Left ventricle myocardium inferior (tissue), 1 donor: ENCODE data around the gene TSNAXIP1. TPM values are rescaled to one million over a fixed set of nuclear protein-coding genes. Genes with fewer than 3 reads are reported as not detected.

Experiments
- DNase-seq: peaks from one replicate; pipeline ENCODE4 v3.0.0-alpha.2; 2020
- H3K27ac ChIP-seq: fragments of 200-600 bp; replicated peaks from 2 replicates; pipeline ENCODE4 v1.8.0; 2021
- H3K27me3 ChIP-seq: fragments of 200-600 bp; 2 replicates; pipeline ENCODE4 v1.8.0; 2021; ENCODE audit warnings: low read depth
- H3K36me3 ChIP-seq: fragments of 200-600 bp; 2 replicates; pipeline ENCODE4 v1.8.0; 2021
- H3K4me1 ChIP-seq: fragments of 200-600 bp; 2 replicates; pipeline ENCODE4 v1.8.0; 2021
- H3K4me3 ChIP-seq: fragments of 200-600 bp; 2 replicates; pipeline ENCODE4 v1.8.0; 2021; ENCODE audit warnings: mild to moderate bottlenecking, moderate library complexity
- H3K9me3 ChIP-seq: fragments of 200-600 bp; replicated peaks from 2 replicates; pipeline ENCODE4 v1.8.0; 2021
- intact Hi-C: fragments of 100-400 bp; cut with micrococcal nuclease; formaldehyde crosslinking; loops from one replicate; pipeline ENCODE4 v1.11.0; 2022
- total RNA-seq: library from RNA; stranded (reverse); fragmentation: NEBNext Ultra II Directional; extraction: Animal tissue kit (Norgen Biotek cat#: 25700); gene quantifications from one replicate; pipeline ENCODE4 v1.2.1, GENCODE V29; 2021
- TF ChIP-seq, protein P1 (sequence below): fragments of 200-600 bp; IDR thresholded peaks from 2 replicates; pipeline ENCODE4 v1.8.0; 2021; ENCODE audit warnings: antibody characterized with exemption, mild to moderate bottlenecking, borderline replicate concordance
- donor health status: DM: no; HTN: yes; CAD: no; lungs with severe emphysema.

TSNAXIP1 gene
- total RNA-seq, 1 donor from 2014 or later: 0.49 TPM

DNA sequence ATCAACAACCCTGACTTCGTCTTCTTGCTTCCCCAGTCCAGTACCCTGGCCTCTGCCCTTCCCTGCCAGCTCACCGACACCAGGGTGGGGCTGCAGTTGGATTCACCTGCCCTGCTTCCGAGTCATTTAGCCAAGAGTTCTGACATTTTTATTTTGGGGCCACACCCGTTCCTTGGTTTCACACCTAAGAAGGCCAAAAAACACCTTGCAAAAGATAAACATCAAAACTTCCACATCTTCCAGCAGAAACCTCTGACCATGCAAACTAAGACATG is 45.8 kb upstream of the TSNAXIP1 start:
- intact Hi-C loops: no loop called here
- Histone ChIP-seq H3K36me3 (peaks cover 19% of the 10 kb centered on the region), H3K27ac (no peak overlapping the region), H3K9me3 (no peaks in the 10 kb centered on the region), H3K4me1 (peaks cover 18% of the 10 kb centered on the region), H3K27me3 (no peaks in the 10 kb centered on the region), H3K4me3 (no peak overlapping the region)
- TF ChIP-seq, protein P1, sequence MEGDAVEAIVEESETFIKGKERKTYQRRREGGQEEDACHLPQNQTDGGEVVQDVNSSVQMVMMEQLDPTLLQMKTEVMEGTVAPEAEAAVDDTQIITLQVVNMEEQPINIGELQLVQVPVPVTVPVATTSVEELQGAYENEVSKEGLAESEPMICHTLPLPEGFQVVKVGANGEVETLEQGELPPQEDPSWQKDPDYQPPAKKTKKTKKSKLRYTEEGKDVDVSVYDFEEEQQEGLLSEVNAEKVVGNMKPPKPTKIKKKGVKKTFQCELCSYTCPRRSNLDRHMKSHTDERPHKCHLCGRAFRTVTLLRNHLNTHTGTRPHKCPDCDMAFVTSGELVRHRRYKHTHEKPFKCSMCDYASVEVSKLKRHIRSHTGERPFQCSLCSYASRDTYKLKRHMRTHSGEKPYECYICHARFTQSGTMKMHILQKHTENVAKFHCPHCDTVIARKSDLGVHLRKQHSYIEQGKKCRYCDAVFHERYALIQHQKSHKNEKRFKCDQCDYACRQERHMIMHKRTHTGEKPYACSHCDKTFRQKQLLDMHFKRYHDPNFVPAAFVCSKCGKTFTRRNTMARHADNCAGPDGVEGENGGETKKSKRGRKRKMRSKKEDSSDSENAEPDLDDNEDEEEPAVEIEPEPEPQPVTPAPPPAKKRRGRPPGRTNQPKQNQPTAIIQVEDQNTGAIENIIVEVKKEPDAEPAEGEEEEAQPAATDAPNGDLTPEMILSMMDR: no peak
- DNase-seq: no peak

DNA sequence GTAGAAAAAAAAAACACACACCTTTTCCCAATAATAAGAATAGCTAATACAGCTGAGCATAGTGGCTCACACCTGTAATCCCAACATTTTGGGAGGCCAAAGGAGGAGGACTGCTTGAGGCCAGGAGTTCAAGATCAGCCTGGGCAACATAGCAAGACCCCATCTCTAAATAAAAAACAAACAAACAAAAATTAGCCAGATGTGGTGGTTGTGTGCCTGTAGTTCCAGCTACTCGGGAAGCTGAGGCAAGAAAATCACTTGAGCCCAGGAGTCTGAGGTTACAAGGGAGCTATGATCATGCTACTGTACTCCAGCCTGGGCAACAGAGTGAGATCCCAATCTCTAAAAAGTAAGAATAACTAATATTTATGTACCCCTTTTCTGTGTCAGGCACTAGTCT is 44.8 kb upstream of the TSNAXIP1 start:
- intact Hi-C loops: no loop called here
- peaks cover 19% of the 10 kb centered on the region for H3K36me3 ChIP-seq

GRCh38 chr16:67762385-67762784 is 44.3 kb upstream of the TSNAXIP1 start:
- intact Hi-C loops: no loop called here
- peaks cover 23% of the 10 kb centered on the region for H3K4me1 ChIP-seq
- H3K36me3 ChIP-seq: peaks cover 17% of the 10 kb centered on the region
- TF ChIP-seq, protein P1: no peak
- no peak overlapping the region for H3K27ac ChIP-seq
- DNase-seq: no peak
- H3K4me3 ChIP-seq: no peak overlapping the region
- no peaks in the 10 kb centered on the region for H3K27me3 ChIP-seq
- H3K9me3 ChIP-seq: no peaks in the 10 kb centered on the region

More for the DNA sequence above, 44.8 kb upstream of the TSNAXIP1 start:
- no peak overlapping the region for H3K27ac ChIP-seq
- H3K4me3 ChIP-seq: no peak overlapping the region
- no peaks in the 10 kb centered on the region for H3K9me3 ChIP-seq
- no peaks in the 10 kb centered on the region for H3K27me3 ChIP-seq
- TF ChIP-seq, protein P1: no peak
- H3K4me1 ChIP-seq: peaks cover 18% of the 10 kb centered on the region
- no peak for DNase-seq

DNA sequence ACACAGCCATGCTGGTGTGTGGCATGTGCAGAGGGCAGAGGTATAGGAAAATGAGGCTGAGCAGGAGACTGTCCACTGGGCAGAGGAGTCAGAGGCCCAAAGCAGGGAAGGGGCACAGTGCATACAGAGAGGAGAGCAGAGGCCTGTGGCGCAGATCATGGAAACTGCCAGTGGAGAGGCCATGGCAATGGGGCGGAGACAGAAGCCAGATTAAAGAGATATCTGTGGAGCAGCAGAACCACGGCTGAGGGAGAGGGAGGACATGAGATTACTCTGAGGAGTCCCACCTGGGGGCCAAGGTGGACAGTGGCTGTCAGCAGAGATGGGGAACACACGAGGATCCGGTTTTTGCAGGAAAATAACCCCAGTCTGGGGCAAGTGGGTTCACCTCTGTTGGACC is 43.6 kb upstream of the TSNAXIP1 start:
- no peak for DNase-seq
- Histone ChIP-seq H3K9me3 (no peaks in the 10 kb centered on the region), H3K27ac (no peak overlapping the region), H3K36me3 (peaks cover 10% of the 10 kb centered on the region), H3K4me1 (peaks cover 23% of the 10 kb centered on the region), H3K27me3 (no peaks in the 10 kb centered on the region), H3K4me3 (no peak overlapping the region)
- intact Hi-C loops: no loop called here
- TF ChIP-seq, protein P1: no peak

- DNase-seq: no peak
- Histone ChIP-seq H3K27ac (no peak overlapping the region), H3K9me3 (no peaks in the 10 kb centered on the region), H3K4me3 (no peak overlapping the region), H3K4me1 (peaks cover 23% of the 10 kb centered on the region), H3K36me3 (peaks cover 5% of the 10 kb centered on the region), H3K27me3 (no peaks in the 10 kb centered on the region)
- intact Hi-C loops: no loop called here
- TF ChIP-seq, protein P1: no peak
These were observed 42.5 kb upstream of the TSNAXIP1 start for GRCh38 chr16:67764158-67764667.

DNA sequence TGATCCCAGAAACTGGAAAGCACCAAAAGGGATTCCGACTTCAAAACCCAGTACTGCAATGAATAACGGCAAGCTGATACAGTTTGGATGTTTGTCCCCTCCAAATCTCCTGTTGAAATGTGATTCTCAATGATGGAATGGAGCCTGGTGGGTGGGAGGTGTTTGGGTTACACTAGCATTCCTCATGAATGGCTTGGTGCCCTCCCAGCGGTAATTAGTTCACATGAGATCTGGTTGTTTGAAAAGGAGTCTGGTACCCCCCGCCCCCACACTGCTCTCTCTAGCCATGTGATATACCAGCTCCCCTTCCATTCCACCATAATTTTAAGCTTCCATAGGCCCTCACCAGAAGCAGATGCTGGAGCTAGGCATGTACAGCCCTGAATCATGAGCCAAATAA is 40.4 kb upstream of the TSNAXIP1 start:
- Histone ChIP-seq H3K36me3 (peaks cover 12% of the 10 kb centered on the region), H3K27ac (no peak overlapping the region), H3K4me3 (no peak overlapping the region), H3K27me3 (no peaks in the 10 kb centered on the region), H3K9me3 (no peaks in the 10 kb centered on the region), H3K4me1 (peaks cover 5% of the 10 kb centered on the region)
- TF ChIP-seq, protein P1: no peak
- no peak for DNase-seq
- intact Hi-C loops: no loop called here
